Karpas-422 (cell line): ENCODE data around the gene DVL1. TPM values are rescaled to one million over a fixed set of nuclear protein-coding genes. Genes with fewer than 3 reads are reported as not detected.

Experiments used
- DNase-seq: peaks from one replicate; pipeline ENCODE4 v3.0.0-alpha.2; 2015
- H2AFZ ChIP-seq: fragments of 200-600 bp; sonication (generic); 2 replicates; pipeline ENCODE4 v1.6.1; 2014; ENCODE audit warnings: antibody characterized with exemption, low read length, mixed read lengths
- H3K27ac ChIP-seq: fragments of 200-600 bp; sonication (generic); 2 replicates; pipeline ENCODE4 v1.5.1; 2014; ENCODE audit warnings: mild to moderate bottlenecking, low read length, moderate library complexity
- H3K27me3 ChIP-seq: fragments of 200-600 bp; sonication (generic); 2 replicates; pipeline ENCODE4 v1.6.1; 2014; ENCODE audit warnings: low read length, mixed read lengths
- H3K36me3 ChIP-seq: fragments of 200-600 bp; sonication (generic); 2 replicates; pipeline ENCODE4 v1.6.1; 2014; ENCODE audit warnings: low read length, mixed read lengths; ENCODE audit not compliant: insufficient read depth
- H3K4me1 ChIP-seq: fragments of 200-600 bp; sonication (generic); 2 replicates; pipeline ENCODE4 v1.6.1; 2014; ENCODE audit warnings: mild to moderate bottlenecking, low read length, mixed read lengths
- H3K4me2 ChIP-seq: fragments of 200-600 bp; sonication (generic); 2 replicates; pipeline ENCODE4 v1.6.1; 2014; ENCODE audit warnings: low read length, low read depth, mild to moderate bottlenecking; ENCODE audit not compliant: poor library complexity, severe bottlenecking
- H3K4me3 ChIP-seq: fragments of 200-600 bp; sonication (generic); 2 replicates; pipeline ENCODE4 v1.5.1; 2014; ENCODE audit warnings: mild to moderate bottlenecking, antibody characterized with exemption, low read length, mixed read lengths
- H3K79me2 ChIP-seq: fragments of 200-600 bp; sonication (generic); 2 replicates; pipeline ENCODE4 v1.6.1; 2014; ENCODE audit warnings: mild to moderate bottlenecking, low read length, mixed read lengths
- H3K9ac ChIP-seq: fragments of 200-600 bp; sonication (generic); 2 replicates; pipeline ENCODE4 v1.6.0; 2014; ENCODE audit warnings: low read length
- H3K9me2 ChIP-seq: fragments of 200-600 bp; sonication (generic), shearing (Covaris generic); replicated peaks from 2 replicates; pipeline ENCODE4 v1.6.0; 2014; ENCODE audit warnings: mild to moderate bottlenecking, low read length, moderate library complexity; ENCODE audit not compliant: insufficient read depth
- H3K9me3 ChIP-seq: fragments of 300-700, 200-600 bp; sonication (generic); 2 replicates; pipeline ENCODE4 v1.6.1; 2014; ENCODE audit warnings: low read length, mixed read lengths
- H4K20me1 ChIP-seq: fragments of 200-600 bp; sonication (generic); 2 replicates; pipeline ENCODE4 v1.6.1; 2014; ENCODE audit warnings: mild to moderate bottlenecking, antibody characterized with exemption, low read length, low read depth; ENCODE audit not compliant: insufficient read depth
- total RNA-seq: library from RNA; depleted of rRNA; stranded (reverse); fragments of >200 nt; shearing (Covaris generic); gene quantifications from 2 replicates; pipeline ENCODE4 v1.2.3, GENCODE V29; 2014; ENCODE audit warnings: low replicate concordance

DVL1 gene
- total RNA-seq, 1 experiment from 2014 or later, result 36.0 TPM

DNA sequence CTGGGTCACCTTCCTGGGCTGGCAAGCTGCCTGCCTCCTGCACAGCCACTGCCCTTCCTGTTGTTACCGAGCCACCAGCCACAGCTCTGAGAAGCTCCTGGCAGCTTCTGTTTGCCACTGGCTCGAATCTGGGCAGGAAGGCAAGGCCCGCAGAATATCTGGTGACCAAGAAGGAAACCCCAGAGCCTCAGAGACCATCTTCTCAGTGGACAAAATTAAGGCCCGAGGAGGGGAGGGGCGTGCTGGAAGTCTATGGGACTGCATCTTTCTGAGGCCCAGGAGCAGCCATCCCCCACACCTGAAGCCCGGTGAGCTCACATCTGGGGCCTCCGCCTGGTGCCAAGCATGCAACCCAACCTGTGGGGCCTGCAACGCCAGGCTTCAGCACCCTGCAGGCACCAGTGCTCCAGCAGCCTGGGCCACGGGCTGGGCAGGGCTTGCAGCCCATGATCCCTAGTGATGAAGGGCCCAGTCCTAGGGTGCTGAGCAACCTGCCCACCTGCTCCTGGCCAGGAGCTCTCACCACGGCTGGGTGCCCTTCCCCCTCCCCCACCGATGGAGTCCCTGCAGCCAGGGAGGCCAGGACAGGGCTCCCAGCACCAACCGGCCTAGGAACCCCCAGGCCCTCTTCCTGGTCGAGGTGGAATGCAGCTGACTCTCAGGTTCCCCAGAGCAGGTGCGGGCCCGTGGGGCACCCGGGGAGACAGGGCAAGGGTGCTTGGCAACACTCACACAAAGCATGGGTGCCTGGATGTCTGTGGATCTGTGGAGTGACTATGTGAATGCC is 23.7 kb downstream of the DVL1 start:
- peak overlapping the region; percentile 92 for H3K27ac ChIP-seq
- no peak overlapping the region for H2AFZ ChIP-seq
- peaks cover 59% of the 10 kb centered on the region for H3K79me2 ChIP-seq
- H3K27me3 ChIP-seq, result no peaks in the 10 kb centered on the region
- no peaks in the 10 kb centered on the region for H3K9me3 ChIP-seq
- peak overlapping the region; percentile 82 for H3K4me3 ChIP-seq
- peak; percentile 62 for DNase-seq
- H3K4me2 ChIP-seq, result peak overlapping the region; percentile 91
- no peaks in the 10 kb centered on the region for H3K36me3 ChIP-seq
- peak overlapping the region; percentile 100 for H3K9ac ChIP-seq
- H4K20me1 ChIP-seq, result peaks cover 31% of the 10 kb centered on the region
- H3K4me1 ChIP-seq, result peaks cover 65% of the 10 kb centered on the region
- no peaks in the 10 kb centered on the region for H3K9me2 ChIP-seq

DNA sequence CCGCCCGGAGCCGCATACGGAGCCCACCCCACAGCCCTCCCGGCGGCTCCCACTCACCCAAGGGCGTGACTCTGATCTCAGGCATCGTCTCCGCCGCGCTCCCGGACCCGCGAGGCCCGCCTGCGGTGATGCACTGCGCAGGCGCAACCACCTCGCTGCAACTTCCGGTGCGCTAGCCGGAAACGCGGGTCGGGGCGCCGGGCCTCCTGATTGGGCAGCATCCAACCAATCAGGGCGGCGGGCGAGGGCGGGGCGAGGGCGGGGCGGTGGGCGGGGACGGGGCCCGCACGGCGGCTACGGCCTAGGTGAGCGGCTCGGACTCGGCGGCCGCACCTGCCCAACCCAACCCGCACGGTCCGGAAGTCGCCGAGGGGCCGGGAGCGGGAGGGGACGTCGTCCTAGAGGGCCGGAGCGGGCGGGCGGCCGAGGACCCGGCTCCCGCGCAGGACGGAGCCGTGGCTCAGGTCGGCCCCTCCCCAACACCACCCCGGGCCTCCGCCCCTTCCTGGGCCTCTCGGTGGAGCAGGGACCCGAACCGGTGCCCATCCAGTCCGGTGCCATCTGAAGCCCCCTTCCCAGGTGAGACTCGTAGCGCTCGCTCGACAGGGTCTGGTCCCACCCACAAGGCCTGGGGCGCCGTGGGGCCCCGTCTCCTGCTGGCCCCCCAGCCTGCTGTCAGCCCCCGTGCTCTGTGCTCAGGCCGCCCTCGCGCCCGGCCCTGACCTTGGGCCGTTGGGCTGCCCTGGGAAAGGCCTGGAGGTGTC is 24.5 kb downstream of the DVL1 start, which contains the start of the genes CPTP and INTS11:
Gene CPTP (plus strand): TSS at position 279 of the 764 bp plus-strand sequence. CDS start 2,109 bp downstream, outside the sequence.
Gene INTS11 (minus strand): TSS at position 137 of the 764 bp plus-strand sequence. CDS start 52 bp downstream, at position 85.
- Histone ChIP-seq H3K27ac (peak within 1 kb of the TSS; percentile 92), H3K36me3 (no peaks in the 10 kb centered on the region), H3K9ac (peak within 1 kb of the TSS; percentile 100), H3K4me1 (peaks cover 57% of the 10 kb centered on the region), H3K9me3 (no peaks in the 10 kb centered on the region), H3K27me3 (no peaks in the 10 kb centered on the region), H3K4me3 (peak within 1 kb of the TSS; percentile 82), H3K9me2 (no peaks in the 10 kb centered on the region), H4K20me1 (peaks cover 31% of the 10 kb centered on the region), H3K79me2 (peaks cover 64% of the 10 kb centered on the region), H2AFZ (no peak within 1 kb of the TSS), H3K4me2 (peak within 1 kb of the TSS; percentile 91)
- peak; percentile 97 for DNase-seq

DNA sequence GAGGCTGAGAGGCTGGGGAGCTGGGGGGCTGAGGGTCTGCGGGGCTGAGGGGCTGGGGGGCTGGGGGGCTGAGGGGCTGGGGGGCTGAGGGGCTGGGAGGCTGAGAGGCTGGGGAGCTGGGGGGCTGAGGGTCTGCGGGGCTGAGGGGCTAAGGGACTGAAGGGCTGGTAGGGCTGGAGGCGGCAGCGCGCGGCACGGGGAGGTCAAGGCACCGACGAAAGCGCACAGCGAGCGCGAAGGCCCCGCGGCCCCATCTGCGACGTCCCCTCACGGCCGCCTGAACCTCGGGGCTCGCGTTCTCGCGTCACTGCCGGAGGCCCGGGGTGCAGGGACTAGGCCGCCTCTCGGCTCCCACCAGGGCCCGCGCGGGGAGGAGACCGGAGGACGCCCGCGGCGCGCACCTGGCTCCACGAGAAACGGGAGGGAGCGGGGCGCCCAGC is 25.1 kb downstream of the DVL1 start:
- peak overlapping the region; percentile 82 for H3K4me3 ChIP-seq
- no peaks in the 10 kb centered on the region for H3K27me3 ChIP-seq
- no peaks in the 10 kb centered on the region for H3K36me3 ChIP-seq
- peaks cover 67% of the 10 kb centered on the region for H3K79me2 ChIP-seq
- peaks cover 31% of the 10 kb centered on the region for H4K20me1 ChIP-seq
- H3K27ac ChIP-seq, result no peak overlapping the region
- H3K4me1 ChIP-seq, result peaks cover 51% of the 10 kb centered on the region
- H3K9ac ChIP-seq, result peak overlapping the region; percentile 97
- DNase-seq, result no peak
- H3K9me2 ChIP-seq, result no peaks in the 10 kb centered on the region
- H3K9me3 ChIP-seq, result no peaks in the 10 kb centered on the region
- no peak overlapping the region for H2AFZ ChIP-seq
- peak overlapping the region; percentile 79 for H3K4me2 ChIP-seq

DNA sequence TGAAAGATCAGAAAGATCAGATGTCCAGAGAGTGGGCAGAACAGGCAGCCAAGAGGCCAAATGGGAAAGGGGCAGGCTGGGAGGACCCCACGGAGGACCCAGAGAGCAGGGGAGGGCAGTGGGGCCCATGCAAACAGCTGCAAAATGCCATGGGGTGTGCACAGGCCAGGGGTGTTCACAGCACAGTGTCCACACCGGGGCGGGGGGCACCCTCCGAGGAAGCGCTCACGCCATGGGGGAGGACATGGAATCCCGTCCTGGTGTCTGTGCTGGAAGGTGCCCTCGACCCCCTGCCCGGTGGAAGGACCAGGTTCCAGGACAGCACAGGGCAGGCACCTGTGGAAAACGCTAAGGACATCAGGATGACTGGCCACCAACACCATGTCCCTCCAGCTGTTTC is 26.3 kb downstream of the DVL1 start:
- no peak overlapping the region for H2AFZ ChIP-seq
- H3K27ac ChIP-seq, result no peak overlapping the region
- peaks cover 48% of the 10 kb centered on the region for H3K4me1 ChIP-seq
- H3K4me3 ChIP-seq, result peak overlapping the region; percentile 65; the same call in 1 of the 2 replicates
- no peaks in the 10 kb centered on the region for H3K36me3 ChIP-seq
- DNase-seq, result no peak
- H3K79me2 ChIP-seq, result peaks cover 70% of the 10 kb centered on the region
- no peaks in the 10 kb centered on the region for H3K27me3 ChIP-seq
- peaks cover 31% of the 10 kb centered on the region for H4K20me1 ChIP-seq
- no peaks in the 10 kb centered on the region for H3K9me3 ChIP-seq
- H3K9ac ChIP-seq, result peak overlapping the region; percentile 70
- H3K4me2 ChIP-seq, result peak overlapping the region; percentile 82
- no peaks in the 10 kb centered on the region for H3K9me2 ChIP-seq

DNA sequence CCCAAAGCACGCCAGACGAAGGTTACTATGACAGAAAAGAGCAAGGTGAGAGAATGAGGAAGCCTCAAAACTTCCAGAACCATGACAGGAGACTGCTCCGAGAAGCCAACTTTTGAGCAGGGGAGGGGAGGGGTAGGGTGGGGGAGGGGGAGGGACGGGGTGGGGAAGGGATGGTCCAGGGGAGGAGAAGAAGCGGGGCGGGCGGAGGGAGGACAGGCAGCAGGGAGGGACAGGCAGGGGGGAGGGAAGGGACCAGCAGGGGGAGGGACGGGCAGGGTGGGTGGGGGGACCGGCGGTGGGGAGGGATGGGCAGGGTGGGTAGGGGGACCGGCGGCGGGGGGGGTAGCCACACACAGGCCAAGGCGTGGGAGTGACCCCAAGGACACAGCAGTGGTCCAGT is 26.8 kb downstream of the DVL1 start:
- Histone ChIP-seq H3K4me1 (peaks cover 42% of the 10 kb centered on the region), H2AFZ (no peak overlapping the region), H3K27ac (no peak overlapping the region), H3K36me3 (no peaks in the 10 kb centered on the region), H3K79me2 (peaks cover 71% of the 10 kb centered on the region), H3K4me2 (no peak overlapping the region), H3K4me3 (no peak overlapping the region), H3K27me3 (no peaks in the 10 kb centered on the region), H4K20me1 (peaks cover 31% of the 10 kb centered on the region), H3K9me2 (no peaks in the 10 kb centered on the region), H3K9me3 (no peaks in the 10 kb centered on the region), H3K9ac (no peak overlapping the region)
- DNase-seq, result no peak

DNA sequence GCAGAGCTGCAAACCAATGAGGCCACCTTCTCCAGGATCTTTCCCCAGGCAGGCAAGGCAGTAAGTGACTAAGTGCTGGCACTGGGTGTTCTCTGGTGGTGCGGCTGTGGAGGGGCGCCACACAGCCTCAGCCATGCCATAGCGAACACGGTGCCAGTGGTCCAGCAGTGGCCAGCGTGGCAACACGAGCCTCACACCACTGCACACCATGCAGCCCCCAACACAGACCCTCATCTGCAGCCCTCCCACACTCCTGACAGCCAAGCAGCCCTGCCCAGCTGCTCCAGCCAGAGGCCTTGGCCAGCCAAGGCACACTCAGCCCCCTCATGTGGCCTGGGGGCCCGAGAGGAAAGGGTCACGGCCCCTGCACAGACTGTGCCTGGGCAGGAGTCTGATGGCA is 27.7 kb downstream of the DVL1 start:
- Histone ChIP-seq H3K27me3 (no peaks in the 10 kb centered on the region), H3K27ac (no peak overlapping the region), H4K20me1 (peaks cover 27% of the 10 kb centered on the region), H3K9me3 (no peaks in the 10 kb centered on the region), H3K36me3 (no peaks in the 10 kb centered on the region), H3K79me2 (peaks cover 65% of the 10 kb centered on the region), H2AFZ (no peak overlapping the region), H3K4me2 (no peak overlapping the region), H3K9ac (no peak overlapping the region), H3K4me1 (peaks cover 33% of the 10 kb centered on the region), H3K4me3 (no peak overlapping the region), H3K9me2 (no peaks in the 10 kb centered on the region)
- no peak for DNase-seq

DNA sequence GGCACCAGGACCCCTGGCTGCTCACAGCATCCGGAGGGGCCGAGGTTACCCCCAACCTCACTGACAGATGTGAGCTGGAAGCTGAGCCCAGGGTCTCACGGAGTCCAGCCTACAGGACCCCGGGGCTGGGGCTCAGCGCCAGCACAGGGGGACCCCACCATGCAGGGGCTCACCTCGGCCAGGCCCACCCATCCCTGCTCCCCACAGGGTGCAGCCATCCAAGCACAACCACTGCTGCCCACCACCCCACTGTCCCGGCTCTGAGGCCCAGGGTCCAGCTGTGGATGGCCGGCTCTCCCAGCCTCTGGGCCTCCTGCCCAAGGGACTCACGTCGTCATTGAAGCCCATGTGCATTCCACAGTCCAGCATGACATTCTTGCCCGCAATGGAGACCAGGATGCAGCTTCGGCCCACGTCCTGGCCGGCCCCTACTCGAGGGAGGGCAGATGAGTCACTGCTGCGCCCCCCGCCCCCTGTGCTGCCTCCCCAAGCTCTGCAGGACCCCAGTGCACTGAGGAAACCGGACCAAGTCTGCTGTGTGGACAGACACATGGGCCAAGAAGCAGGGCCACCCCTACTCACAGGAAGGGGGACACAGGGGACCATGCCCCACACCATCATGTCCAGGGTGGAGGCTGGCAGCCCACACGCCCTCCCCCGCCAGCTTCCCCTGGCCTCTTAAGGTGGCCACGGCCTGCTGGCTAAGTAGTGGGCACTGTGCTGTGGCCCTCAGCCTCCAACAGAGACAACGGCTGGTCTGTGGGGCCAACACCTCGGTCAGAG is 28.4 kb downstream of the DVL1 start:
- no peak overlapping the region for H3K9ac ChIP-seq
- H3K79me2 ChIP-seq, result peaks cover 59% of the 10 kb centered on the region
- no peaks in the 10 kb centered on the region for H3K27me3 ChIP-seq

More for the DNA sequence above, 28.4 kb downstream of the DVL1 start:
- Histone ChIP-seq H3K36me3 (no peaks in the 10 kb centered on the region), H3K9me3 (no peaks in the 10 kb centered on the region), H3K9me2 (no peaks in the 10 kb centered on the region), H4K20me1 (peaks cover 23% of the 10 kb centered on the region), H3K4me2 (no peak overlapping the region), H3K4me3 (no peak overlapping the region), H3K27ac (no peak overlapping the region), H3K4me1 (peaks cover 31% of the 10 kb centered on the region), H2AFZ (no peak overlapping the region)
- DNase-seq, result no peak
